Ecto neural progenitor cell (in vitro differentiated cells): ENCODE data around the gene EGFL7.

Experiments
- DNase-seq: peaks from one replicate; pipeline ENCODE4 v3.0.0-alpha.2; 2018; ENCODE audit warnings: low spot score

EGFL7 gene

DNA sequence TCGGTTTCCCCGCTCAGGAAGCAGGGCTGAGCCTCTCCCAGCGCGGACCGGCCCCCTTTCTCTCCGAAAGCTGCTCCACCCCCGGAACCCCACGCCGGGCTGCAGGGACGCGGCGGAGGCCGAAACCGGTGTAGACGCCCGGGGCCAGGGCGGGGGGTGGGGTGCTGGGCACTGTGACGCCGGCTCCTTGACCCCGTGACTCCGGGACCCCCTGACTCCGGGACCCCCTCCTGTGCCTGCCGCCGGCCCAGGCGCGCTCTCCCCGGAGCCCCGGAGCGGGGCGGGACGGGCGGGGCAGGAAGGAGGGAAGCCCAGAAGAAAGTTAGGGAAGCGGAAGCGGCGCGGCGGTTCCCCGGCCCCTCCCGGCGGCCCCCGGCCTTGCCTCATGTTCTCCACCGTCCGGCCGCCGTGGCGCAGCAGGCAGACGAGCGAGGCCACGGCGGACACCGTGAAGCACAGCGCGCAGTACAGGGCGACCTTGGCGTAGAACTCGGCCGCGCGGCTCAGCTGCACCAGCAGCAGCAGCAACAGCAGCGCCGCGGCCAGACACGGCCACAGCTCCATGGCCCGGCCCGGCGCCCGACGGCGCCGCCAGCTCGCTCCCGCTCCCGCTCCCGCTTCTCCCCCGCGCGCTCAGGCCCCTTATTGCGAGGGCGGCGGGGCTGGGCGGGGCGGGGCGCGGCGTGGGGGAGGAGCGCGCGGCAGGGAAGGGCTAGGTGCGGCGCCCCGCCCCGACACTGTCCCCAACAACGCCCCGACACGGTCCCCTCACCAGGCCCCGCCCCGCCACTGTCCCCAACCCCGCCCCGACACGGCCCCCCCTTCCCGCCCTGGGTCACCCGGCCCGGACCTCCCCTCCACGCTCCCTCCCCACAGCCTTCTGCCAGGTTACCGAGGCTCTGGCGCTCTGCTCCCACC, 24.3 kb downstream of the EGFL7 start, which contains the start of gene AGPAT2:
Gene AGPAT2, minus strand, starts transcription at position 664 of the 918 bp plus-strand sequence. Its CDS starts 100 bp downstream, at position 564.
- DNase-seq, result no peak

DNA sequence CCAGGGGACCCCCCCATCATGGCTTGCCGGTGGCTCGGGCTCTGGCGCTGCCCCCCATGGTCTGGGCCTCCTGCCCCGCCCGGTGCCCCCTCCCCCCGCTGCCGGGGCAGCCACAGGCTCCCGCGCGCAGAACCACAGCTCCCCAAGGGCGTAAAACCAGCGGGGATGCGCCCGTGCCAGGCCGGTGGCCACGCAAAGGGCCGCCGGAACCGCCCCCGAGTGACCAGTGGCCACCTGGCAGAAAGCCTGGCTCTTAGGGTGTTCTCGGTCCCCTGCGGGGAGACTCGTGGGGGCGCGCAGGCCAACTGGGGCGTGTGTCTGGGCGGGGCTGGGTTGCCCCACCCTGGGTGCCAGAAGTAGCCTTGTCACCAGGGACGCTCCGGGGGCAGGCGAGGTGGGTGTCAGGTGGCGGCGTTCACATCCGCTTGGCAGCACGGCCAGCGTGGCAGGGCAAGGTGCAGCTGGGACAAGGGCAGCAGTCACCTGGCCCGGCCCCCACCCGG, 25.1 kb downstream of the EGFL7 start:
- no peak for DNase-seq

DNA sequence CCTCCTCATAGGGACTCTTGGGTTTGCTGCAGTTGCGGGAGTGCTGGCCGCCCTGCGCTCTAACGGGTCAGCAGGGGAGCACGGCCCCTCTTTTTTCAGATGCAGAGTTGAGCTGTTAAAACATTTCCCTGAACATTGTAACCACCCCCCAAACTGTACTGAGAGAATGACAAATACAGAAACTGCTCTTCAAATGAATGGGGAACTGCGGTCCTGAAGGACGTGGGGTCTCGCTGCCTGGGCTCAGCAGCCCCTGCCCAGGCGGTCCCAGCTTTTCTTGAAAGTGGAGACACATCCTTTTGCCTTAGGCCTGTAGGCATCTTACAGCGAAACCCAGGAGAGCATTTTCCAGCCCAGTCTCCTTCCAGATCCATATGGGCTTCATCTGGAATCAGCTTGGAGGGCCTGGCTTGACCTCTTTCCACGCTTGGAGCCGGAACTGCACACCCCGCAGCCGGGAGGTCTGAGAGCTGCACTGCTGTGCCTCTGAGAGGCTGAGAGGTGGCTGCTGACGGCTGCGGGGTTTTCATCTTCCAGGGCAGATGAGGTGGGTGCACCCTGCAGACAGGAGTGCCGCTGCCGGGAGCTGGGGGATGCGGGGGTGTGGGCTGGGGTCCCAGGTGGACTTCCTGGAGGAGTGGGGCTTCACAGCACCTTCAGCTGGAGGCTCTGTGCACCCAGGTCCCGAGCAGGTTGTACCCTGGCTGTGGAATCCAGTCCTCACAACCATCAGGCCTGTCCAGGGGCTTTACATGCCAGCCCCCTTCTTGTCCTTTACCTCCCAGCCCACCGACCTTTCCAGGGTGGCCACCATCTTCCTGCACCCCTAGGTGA, 25.8 kb downstream of the EGFL7 start:
- no peak for DNase-seq

DNA sequence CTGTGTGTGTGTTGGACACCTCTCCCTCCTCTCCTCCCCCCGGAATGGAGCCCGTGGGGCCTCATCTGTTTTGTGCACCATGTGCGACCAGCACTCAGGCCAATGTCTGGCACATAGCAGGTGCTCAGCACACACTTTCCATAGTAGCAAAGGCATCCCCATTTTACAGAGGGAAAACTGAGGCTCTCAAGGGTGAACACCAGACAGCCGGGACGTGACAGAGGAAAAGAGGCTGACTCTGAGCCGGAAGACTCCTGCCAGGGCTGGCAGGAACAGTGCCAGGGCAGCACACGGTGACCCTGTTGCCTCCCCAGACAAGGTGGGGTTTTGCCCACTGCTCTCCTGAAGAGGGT, 26.4 kb downstream of the EGFL7 start:
- no peak for DNase-seq

DNA sequence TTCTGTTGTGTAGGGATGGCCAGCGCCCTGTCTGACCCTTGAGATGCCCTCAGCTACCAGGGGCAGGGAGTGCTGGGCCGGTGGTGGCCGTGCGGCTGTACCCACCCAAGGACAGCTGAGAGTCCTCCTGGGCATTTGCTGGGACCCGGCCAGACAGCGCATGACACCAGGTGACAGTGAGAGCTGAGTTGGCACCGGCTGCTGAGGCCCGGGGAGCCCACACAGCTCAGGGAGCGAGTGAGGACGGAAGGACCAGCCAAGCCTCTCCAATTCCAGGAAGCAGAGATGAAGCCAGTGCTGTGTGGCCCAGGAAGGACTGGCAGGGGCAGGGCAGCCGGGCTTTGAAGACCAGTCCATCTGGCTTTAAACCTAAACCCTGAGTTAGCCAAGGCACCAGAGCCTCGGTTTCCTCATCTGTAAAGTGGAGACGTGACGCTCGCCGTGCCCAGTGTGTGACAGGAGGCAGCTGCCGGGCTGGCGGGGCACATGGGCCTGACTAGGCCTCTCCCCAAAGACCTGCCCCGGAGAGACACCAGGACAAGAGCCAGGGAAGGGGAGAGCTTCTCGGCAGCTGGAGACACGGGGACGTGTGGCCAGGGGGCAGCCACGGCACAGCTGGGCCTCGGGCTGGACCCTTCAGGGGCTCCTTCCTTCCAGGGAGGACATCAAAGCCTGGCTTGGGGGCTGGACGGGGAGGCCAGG, 27.5 kb downstream of the EGFL7 start:
- DNase-seq, result no peak

DNA sequence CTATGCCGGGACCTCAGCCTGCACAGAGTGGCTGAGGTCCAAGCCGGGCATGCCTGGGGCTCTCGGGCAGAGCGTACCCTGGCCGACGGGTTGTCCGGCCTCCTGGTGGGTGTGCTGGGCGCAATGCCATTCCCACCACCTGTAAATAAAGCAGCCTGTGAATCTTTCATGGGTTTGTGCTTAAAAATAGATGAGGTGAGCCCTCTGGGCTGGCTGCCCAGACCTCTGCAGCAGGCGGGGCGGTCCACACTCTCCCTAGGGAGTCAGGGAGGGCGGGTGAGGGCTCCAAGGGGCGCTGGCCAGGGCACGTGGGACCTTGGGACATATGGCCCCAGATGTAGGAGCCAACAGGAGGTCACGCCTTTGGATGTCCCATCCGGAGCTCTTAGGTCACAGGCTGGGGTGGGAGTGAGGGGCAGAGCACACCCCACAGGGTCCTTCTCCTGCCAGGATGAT, 28.1 kb downstream of the EGFL7 start:
- DNase-seq, result no peak

DNA sequence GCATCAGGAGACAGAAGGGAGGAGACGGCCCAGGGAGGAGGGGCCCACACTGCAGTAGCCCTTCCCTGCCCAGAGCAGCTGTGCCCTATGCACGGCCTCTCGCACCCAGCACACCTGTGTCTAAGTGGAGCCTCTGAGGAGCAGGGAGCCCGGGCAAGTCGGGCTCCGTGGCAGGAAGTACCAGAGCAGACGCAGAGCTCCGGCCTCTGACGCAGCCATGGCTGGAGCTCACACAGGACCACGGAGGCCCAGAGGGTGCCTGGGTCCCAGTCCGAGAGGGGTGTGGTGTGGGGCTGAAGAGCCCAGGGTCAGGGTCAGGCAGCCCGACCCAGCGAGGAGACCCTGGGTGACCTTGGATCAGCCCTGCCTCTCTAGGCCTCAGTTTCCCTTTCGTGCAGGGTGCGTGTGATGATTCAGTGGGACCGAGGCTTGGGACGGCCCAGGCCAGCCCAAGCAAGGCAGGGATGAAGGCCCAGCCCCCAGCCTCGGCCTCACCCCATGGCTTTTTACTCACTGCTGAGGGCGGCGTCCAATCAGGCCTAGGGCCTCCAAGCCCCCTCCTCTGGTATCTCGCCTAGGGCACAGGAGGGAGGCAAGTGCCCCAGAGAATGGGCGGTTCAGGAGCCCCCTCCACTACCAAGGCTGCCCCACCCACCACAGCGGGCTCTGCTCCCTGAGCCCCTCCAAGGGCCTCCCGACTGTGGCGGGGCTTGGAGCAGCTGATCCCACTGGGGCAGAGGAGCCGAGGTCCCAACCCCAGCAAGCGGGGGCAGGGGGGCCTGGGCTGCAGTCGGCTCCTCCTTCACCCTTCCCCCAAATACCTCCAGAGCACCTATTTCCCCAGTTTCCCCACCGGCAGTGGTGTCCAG, 28.8 kb downstream of the EGFL7 start:
- no peak for DNase-seq

DNA sequence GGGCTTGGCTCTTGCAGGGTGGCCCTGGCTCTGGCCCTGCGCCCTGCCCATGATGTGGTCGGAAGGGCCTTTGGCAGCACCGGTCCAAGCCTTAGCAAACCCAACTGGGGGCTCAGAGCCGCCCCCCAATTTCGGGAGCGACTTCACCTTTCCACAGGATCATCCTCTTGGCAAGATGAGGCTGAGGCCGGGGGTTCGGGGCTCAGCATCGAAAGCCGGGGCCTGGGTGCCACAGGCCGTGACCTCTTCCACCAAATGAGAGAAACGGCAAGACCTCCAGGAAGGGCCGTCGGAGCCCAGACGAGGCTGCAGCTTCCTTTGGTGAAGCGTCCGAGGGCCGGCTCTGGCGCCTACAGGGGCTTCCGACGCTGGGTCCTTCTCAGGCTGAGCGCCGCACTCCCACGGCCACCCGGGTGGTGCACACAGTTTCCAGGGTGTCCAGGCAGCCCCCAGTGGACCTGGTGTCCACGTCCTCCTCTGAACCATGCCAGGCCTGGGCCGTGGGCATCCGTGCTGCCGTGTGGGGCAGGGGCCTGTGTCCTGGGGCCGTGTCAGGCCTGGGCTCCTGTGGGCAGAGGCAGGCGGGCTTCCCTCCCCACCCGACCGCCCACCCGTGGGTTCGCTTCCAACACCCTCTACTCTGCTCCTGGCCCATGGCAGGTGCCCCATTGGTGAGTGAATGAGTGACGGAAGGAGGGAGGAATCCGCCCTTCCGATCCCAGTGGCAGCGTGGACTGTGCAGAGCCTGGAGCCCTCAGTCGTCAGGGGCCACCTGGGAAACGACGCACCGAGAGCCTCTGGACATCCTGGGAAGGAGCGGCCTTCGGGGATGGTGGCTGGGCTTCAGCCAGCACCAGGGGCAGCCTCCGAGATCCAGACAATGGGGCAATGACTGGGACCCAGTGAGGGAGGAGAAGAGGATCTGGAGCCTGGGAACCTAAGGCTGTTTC, 29.7 kb downstream of the EGFL7 start:
- DNase-seq, result no peak

DNA sequence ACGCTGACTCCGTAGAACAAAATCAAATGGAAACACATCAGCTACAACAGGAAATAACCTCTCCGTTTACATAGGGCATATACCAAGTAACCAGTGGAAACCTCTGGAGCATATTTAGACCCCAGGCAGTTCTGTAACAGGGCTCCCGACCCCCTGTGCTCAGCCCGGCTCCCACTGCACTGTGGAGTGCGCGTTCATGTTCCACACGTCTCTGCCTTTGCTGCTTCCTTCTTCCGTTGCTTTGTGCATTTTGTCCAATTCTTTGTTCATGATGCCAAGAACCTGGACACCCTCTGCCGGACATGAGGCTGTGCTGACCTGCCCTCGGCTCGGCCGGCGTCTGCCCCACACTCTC, 30.4 kb downstream of the EGFL7 start:
- no peak for DNase-seq

DNA sequence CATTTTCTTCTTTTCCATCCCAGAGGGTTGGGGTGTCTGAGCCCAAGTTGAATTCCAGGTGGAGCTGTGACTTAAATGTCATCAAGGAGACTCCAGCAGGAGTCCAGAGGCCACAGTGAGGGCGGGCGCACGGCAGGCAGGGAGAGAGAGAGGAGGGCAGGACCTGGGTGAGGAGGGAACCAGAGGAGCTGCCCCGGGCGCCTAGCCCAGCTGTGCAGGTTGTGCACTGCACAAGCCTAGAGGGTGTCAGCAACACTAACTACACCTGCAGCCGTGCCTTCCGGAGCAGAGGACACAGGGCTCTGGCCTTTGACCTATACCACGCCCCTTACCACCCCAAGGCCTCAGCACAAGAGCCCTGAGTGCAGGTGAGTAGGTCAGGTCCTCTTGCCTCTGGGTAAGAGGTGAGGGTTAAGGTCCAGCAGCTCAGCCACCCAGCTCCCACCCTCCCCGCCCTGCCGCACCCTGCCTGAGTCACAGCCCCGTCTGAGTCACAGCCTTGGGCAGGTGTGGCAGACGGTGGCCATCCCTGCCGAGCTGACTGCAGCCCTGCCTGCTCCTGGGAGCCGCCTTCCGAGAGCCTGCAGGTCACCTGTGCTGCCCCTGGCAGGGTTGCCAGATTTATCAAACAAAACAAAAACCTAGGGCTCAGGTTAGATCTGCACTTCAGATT, 30.9 kb downstream of the EGFL7 start:
- no peak for DNase-seq

DNA sequence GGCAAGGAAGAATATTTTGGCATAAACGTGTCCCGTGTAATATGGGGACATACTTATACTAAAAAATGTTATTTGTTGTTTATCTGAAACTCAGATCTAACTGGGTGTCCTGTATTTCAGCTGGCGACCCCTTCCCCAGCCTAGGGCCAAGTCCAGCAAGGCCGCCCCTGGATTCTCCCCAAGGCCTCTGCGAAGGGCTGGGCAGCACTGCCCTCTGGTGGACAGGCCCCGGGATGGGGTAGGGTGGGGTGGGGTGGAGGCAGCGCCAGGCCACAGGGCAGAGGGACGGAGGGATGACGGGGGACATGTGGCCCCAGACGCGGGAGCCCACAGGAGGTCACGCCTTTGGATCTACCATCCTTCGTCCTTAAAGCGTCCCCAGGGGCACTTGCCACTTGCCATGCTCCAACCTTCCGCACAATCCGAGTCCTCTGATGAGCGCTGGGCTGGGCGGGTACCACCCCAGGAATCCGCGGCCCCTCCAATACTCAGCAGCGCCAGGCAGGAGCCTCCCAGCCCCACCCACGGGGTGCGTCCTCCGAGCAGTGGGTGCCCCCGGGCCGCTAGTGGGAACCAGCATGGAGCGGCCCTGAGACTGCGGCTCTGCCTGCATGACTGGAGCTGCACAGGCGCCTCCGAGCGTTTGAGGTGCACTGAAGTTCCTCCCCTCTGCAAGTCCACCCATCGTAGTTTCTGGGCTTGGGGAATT, 31.6 kb downstream of the EGFL7 start:
- peak; percentile 81 for DNase-seq

DNA sequence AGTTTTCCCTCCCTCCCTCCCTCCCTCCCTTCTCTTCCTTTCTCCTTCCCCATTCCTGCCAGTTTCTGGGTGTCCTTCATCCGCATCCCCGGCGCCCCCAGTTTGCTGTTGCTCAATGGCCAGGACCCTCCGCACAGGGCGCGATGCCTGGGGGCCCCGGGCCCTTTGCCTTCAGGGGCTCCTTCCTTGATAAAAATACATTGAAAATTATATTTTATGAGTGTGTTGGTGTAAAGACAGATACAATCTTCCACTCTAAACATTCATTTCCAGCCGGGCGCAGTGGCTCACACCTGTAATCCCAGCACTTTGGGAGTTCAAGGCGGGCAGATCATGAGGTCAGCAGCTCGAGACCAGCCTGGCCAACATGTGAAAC, 32.1 kb downstream of the EGFL7 start:
- DNase-seq, result no peak

DNA sequence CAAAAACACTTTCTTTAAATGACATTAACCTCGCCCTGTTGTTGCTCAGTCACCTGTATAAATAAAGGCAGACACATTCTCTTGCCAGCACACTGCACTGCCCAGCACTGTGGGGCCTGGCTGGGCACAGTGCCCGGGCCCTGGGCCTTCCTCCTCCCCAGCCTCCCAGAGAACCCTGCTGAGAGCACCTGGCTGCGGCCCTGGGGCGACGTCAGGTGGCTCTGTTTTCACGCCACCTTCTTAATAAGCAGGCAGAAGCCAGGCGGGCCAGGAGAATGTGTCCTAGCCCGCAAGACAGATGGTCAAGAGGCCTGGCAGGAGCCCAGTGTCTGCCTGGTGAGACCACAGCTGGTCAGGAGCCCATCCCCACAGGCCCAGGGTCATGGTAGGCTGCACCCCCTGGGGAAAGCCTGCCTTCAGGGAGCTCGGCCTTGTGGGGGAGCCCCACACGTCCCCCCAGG, 32.7 kb downstream of the EGFL7 start:
- no peak for DNase-seq

DNA sequence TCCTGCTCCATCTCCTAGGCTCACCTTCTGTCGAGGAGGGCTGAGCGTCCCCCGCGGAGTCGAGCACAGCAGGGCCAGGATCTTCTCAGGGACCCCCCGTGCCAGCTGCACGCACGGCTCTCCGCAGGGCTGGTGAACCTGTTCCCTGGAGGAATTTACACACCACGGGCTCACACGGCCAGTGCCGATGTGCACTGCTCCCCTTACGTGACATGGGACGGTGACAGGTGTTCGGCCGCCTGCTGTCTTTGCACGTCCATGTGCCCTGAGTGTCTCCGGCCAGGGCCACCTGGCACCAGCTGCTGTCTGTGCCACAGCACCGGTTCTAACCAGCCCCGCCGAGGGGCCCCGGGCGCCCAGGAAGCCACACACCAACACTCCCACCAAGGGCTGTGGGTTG, 33.2 kb downstream of the EGFL7 start:
- DNase-seq, result no peak

DNA sequence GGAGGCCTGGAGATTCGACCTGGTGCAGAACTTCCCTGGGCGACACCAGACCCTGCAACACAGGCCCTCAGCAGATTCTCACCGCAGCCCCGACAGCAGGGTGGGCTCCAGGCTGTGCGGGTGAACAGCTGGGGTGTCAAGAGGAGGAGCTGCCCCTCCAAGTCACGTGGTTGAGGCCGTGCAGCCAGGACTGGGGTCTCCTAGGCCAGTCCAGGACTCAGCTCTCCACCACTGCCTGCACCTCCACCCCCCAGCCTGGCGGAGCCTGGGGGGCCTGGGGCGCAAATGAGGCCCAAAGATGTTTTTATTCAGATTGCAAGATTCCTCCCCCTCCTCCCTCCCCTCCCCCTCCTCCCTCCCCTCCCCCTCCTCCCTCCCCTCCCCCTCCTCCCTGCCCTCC, 33.8 kb downstream of the EGFL7 start:
- no peak for DNase-seq

DNA sequence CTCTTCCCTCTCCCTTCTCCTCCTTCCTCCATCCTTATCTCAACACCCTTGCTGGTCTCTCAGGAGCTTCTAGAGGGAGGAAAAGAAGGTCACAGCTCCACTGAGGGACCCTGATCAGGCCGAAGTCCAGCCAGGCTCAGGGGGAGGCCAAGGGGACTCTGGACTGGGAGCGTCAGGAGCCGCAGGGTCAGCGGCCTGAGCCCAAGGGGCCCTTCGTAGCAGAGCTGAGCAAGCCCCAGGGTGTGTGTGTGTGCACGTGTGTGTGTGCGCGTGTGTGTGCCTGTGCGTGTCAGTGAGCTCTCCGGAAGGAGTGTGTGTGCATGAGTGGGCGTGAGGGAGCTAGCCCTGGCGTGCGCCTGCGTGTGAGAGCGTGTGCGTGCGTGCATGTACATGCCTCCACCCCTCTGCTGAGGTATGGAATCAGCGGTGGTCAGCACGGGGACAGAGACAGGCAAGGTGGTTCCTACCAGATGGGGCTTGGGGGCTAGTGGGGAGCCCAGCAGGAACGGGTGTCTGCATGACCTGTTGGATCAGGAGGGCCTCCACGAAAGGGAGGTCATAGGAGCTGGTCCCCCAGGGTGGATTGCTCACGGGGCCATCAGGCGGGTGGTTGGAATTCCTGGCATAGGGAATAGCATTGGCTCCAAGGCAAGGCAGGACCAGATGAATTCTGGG, 34.6 kb downstream of the EGFL7 start:
- DNase-seq, result no peak

DNA sequence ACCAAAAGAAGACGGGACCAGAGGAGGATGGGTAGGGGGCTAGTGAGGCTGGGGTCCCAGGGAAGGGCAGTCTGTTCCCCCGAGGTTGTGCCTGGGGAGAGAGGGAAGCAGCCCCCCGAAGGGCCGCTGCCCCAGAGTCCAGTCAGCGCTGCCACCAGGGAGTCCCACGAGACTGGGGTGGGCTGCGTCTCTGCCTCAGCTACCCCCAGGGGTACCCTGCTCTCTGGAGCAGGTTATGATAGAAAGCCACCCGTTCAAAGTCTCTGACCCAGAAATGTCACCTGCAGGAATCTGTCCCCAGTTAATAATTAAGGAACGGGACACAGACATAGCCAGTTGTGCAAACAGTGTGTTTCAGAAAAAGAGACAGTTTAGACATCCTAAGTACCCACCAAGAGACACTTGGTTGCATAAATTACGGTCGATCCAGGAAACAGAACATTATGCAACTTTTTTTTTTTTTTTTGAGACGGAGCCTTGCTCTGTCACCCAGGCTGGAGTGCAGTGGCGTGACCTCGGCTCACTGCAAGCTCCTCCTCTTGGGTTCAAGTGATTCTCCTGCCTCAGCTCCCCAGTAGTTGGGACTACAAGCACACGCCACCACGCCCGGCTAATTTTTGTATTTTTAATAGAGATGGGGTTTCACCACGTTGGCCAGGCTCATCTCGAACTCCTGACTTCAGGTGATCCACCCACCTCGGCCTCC, 35.3 kb downstream of the EGFL7 start:
- DNase-seq, result no peak
